ENCODE measurements around the gene XCR1. TPM values are rescaled to one million over a fixed set of nuclear protein-coding genes. Genes with fewer than 3 reads are reported as not detected.

Gene XCR1
- total RNA-seq, 1 donor from 2014 or later: not detected

- Mint-ChIP-seq H3K4me1 (ENCODE audit: unreplicated experiment) (peaks cover 26% of the 10 kb centered on the region), H3K4me3 (ENCODE audit: unreplicated experiment) (no peak overlapping the region), H3K9me3 (ENCODE audit: unreplicated experiment) (no peaks in the 10 kb centered on the region), H3K36me3 (ENCODE audit: unreplicated experiment) (peaks cover 5% of the 10 kb centered on the region), H3K27me3 (ENCODE audit: unreplicated experiment) (no peaks in the 10 kb centered on the region), H3K27ac (ENCODE audit: unreplicated experiment) (no peak overlapping the region)
- no peak for DNase-seq (ENCODE audit: extremely low spot score, unreplicated experiment)
- TF ChIP-seq, protein P1, sequence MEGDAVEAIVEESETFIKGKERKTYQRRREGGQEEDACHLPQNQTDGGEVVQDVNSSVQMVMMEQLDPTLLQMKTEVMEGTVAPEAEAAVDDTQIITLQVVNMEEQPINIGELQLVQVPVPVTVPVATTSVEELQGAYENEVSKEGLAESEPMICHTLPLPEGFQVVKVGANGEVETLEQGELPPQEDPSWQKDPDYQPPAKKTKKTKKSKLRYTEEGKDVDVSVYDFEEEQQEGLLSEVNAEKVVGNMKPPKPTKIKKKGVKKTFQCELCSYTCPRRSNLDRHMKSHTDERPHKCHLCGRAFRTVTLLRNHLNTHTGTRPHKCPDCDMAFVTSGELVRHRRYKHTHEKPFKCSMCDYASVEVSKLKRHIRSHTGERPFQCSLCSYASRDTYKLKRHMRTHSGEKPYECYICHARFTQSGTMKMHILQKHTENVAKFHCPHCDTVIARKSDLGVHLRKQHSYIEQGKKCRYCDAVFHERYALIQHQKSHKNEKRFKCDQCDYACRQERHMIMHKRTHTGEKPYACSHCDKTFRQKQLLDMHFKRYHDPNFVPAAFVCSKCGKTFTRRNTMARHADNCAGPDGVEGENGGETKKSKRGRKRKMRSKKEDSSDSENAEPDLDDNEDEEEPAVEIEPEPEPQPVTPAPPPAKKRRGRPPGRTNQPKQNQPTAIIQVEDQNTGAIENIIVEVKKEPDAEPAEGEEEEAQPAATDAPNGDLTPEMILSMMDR (IDR thresholded peaks at IDR 0.05): no peak
Observed at GRCh38 chr3:45988804-45989203, 38.5 kb downstream of the XCR1 start.

DNA sequence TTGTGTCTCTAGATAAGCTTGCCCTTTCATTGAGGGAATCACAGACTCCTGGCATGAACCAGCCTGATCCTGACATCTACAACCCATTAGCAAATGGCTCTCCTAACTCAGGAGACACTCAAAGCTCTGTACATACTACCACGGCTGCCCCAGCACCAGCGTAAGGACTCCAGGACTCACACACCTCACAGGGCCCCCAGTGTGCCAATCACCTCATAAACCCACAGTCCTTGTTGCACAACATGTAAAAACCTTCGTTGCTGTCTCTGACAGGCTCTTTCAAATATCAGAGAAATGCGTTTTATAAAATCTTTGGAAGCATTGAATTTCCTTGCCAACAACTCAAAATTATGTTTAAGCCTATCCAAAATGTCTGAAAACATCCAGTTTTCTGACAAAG is 38.9 kb downstream of the XCR1 start:
- Mint-ChIP-seq H3K27me3 (ENCODE audit: unreplicated experiment) (no peaks in the 10 kb centered on the region), H3K4me3 (ENCODE audit: unreplicated experiment) (no peak overlapping the region)

DNA sequence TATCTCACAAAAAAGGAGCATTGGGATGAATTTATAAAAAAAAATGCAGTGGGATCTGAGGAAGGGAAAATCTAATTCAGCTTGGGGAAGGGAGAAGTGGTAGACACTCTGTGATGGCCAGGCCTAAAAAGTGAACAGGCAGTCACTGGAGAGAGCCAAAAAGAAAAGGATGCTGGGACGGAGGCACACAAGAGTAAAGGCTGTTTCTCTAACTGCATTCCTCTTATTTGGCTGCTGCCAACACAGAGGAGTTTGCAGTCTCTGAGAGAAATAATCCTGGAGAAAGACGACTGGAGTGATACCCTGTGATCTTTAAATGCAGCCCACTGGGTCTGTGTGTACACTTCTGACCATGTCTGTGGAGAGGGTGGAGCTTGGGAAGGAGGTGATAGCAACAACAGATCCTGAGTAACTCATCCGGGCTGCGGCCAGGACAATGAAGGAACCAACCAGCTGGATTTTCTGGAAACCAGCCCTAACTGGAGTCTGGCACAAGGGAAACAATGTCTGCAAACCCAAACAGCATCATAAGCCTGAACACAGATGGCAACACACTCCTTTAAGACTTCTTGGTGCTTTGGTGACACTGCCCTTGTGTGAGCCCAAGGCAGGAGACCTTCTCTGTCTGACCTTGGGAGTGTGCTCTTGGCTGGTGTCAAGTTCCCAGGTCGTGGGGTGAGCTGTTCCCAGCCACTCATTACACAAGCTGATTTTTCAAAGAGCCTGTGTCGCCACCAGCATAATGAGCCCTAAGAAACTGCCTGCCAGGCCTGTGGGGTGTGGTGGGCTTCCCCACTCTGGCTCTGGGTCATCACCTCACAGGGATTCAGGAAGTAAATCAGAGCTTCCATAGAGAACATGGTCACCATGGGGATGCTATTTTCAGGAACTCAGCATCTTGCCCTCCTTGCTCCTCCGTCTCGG is 39.7 kb downstream of the XCR1 start:
- Mint-ChIP-seq H3K27me3 (ENCODE audit: unreplicated experiment) (no peaks in the 10 kb centered on the region), H3K4me1 (ENCODE audit: unreplicated experiment) (peaks cover 26% of the 10 kb centered on the region), H3K9me3 (ENCODE audit: unreplicated experiment) (no peaks in the 10 kb centered on the region), H3K4me3 (ENCODE audit: unreplicated experiment) (no peak overlapping the region), H3K36me3 (ENCODE audit: unreplicated experiment) (peaks cover 14% of the 10 kb centered on the region), H3K27ac (ENCODE audit: unreplicated experiment) (no peak overlapping the region)
- TF ChIP-seq, protein P1 (IDR thresholded peaks at IDR 0.05): no peak
- DNase-seq (ENCODE audit: extremely low spot score, unreplicated experiment): no peak

More for the DNA sequence above, 38.9 kb downstream of the XCR1 start:
- Mint-ChIP-seq H3K4me1 (ENCODE audit: unreplicated experiment) (peaks cover 26% of the 10 kb centered on the region), H3K9me3 (ENCODE audit: unreplicated experiment) (no peaks in the 10 kb centered on the region), H3K36me3 (ENCODE audit: unreplicated experiment) (peaks cover 9% of the 10 kb centered on the region), H3K27ac (ENCODE audit: unreplicated experiment) (peak overlapping the region; percentile 16)
- no peak for DNase-seq (ENCODE audit: extremely low spot score, unreplicated experiment)
- TF ChIP-seq, protein P1 (IDR thresholded peaks at IDR 0.05): no peak

DNA sequence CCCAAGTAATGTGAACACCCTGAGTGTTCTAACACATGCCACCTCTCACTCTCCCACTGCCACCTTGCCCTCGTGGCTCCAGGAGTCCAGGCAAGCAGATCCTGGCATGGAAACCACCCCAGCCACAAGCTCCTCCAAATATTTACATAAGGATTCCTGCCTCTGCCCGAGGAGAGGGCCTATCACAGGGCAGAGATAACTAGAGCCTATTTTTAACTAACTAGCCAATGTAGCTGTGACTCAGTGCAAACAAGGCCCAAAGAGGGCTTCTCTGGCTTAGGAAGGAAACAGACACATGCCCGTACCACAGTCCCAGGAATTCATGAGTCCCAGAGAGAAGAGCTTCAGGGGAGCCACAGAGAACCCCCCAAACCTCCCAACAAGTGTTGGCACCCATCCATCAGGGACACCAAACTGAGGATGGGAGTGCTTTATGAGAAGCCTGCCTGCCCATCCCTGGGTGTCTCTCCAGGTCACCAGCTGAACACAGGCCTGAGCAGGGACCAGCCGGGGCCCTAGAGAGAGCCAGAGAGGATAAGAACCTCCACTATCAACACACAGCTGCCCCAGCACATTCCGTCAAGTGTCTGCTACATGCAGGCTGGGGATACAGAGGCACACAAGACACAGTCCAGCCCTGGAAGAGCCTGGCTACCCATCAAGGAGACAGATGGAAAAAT is 40.8 kb downstream of the XCR1 start:
- no peak for DNase-seq (ENCODE audit: extremely low spot score, unreplicated experiment)
- H3K27ac Mint-ChIP-seq (ENCODE audit: unreplicated experiment): peak overlapping the region; percentile 72
- H3K4me3 Mint-ChIP-seq (ENCODE audit: unreplicated experiment): no peak overlapping the region
- no peaks in the 10 kb centered on the region for H3K27me3 Mint-ChIP-seq (ENCODE audit: unreplicated experiment)
- H3K4me1 Mint-ChIP-seq (ENCODE audit: unreplicated experiment): peaks cover 26% of the 10 kb centered on the region
- TF ChIP-seq, protein P1 (IDR thresholded peaks at IDR 0.05): no peak
- H3K9me3 Mint-ChIP-seq (ENCODE audit: unreplicated experiment): no peaks in the 10 kb centered on the region
- H3K36me3 Mint-ChIP-seq (ENCODE audit: unreplicated experiment): peaks cover 15% of the 10 kb centered on the region

Data from osteocyte (in vitro differentiated cells).